CD4-positive, alpha-beta T cell treated with Interleukin-17A for 4 hours (primary cell): Measurements from ENCODE around the gene SRP9.
"Not testable (repeated sequence)": the region's sequence is repeated elsewhere in the genome, so short reads cannot be mapped to it uniquely, and the experiment has no call there.

ENCODE experiments used
- DNase-seq: peaks from one replicate; pipeline ENCODE4 v3.0.0-alpha.2; 2020; ENCODE audit warnings: mixed read lengths

Gene SRP9

GRCh38 chr1:225778337-225778669 is 677 bp downstream of the SRP9 start:
- no peak for DNase-seq

- peak; percentile 19 for DNase-seq
Observed at GRCh38 chr1:225779165-225779564, 1.5 kb downstream of the SRP9 start.

GRCh38 chr1:225780134-225780533 is 2.5 kb downstream of the SRP9 start:
- no peak for DNase-seq

- DNase-seq: no peak
Observed at GRCh38 chr1:225780630-225781029, 3.0 kb downstream of the SRP9 start.

GRCh38 chr1:225789142-225789541 is 11.5 kb downstream of the SRP9 start:
- not testable (repeated sequence) for DNase-seq

- DNase-seq: no peak
Observed at GRCh38 chr1:225794954-225795353, 17.3 kb downstream of the SRP9 start.

GRCh38 chr1:225796097-225796496 is 18.5 kb downstream of the SRP9 start:
- not testable (repeated sequence) for DNase-seq

- not testable (repeated sequence) for DNase-seq
Observed at GRCh38 chr1:225801146-225801545, 23.5 kb downstream of the SRP9 start.

- DNase-seq: no peak
Observed at GRCh38 chr1:225806249-225806648, 28.6 kb downstream of the SRP9 start.

- not testable (repeated sequence) for DNase-seq
Observed at GRCh38 chr1:225806736-225807135, 29.1 kb downstream of the SRP9 start.

GRCh38 chr1:225808136-225808535 is 30.5 kb downstream of the SRP9 start:
- no peak for DNase-seq

- DNase-seq: peak; percentile 79
Observed at GRCh38 chr1:225809842-225810578, 32.4 kb downstream of the SRP9 start, which contains the start of gene EPHX1. EPHX1 (plus strand) TSS chr1:225810124; CDS start chr1:225828730, 18,606 bp downstream.

- not testable (repeated sequence) for DNase-seq
Observed at GRCh38 chr1:225810579-225811538, 33.2 kb downstream of the SRP9 start.

GRCh38 chr1:225811622-225812487 is 34.2 kb downstream of the SRP9 start:
- no peak for DNase-seq

- DNase-seq: no peak
Observed at GRCh38 chr1:225812488-225813213, 35.0 kb downstream of the SRP9 start.

- no peak for DNase-seq
Observed at GRCh38 chr1:225813214-225813964, 35.8 kb downstream of the SRP9 start.

GRCh38 chr1:225814381-225814780 is 36.8 kb downstream of the SRP9 start:
- no peak for DNase-seq

GRCh38 chr1:225815090-225815489 is 37.5 kb downstream of the SRP9 start:
- DNase-seq: not testable (repeated sequence)

- DNase-seq: no peak
Observed at GRCh38 chr1:225815526-225816178, 38.0 kb downstream of the SRP9 start.

- no peak for DNase-seq
Observed at GRCh38 chr1:225816643-225817538, 39.3 kb downstream of the SRP9 start.
